HG03159 (cell line): Measurements from ENCODE around the gene SCT.

Experiments used
- ATAC-seq: cut with Tn5 transposase; IDR thresholded peaks from one replicate; pipeline ENCODE4 v1.9.1; 2021; ENCODE audit warnings: mild to moderate bottlenecking, moderate library complexity; ENCODE audit not compliant: unreplicated experiment

SCT gene

DNA sequence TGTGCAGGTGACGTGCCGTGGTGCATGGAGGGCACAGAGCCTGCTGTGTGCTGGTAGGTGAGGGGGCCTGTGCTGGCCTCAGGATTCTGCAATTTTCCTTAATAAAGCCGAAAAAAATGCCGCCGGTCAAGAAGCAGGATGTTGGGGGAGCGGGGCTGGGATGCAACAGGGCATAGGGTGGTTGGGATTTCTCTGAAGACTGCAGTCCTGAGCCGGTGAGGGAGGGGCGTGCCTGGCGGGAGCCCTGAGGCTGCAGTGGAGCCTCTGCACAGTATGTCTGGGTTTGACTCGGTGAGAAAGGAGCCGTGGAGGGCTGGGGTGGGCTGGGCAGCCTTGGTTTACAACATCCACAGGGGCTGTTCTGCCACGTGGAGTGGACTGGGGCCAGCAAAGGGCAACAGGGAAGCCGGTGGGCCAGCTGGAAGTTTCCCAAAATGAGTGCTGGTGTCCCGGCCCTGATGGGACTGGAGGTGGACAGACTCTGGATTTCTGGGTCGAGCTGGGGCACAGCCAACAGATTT is 3.6 kb downstream of the SCT start:
- no peak for ATAC-seq

GRCh38 chr11:621838-622237 is 5.1 kb downstream of the SCT start:
- ATAC-seq: no peak

- no peak for ATAC-seq
These were observed 5.8 kb downstream of the SCT start for GRCh38 chr11:620935-621814.

- no peak for ATAC-seq
These were observed 6.8 kb downstream of the SCT start for GRCh38 chr11:620201-620600.

GRCh38 chr11:619628-620050 is 7.3 kb downstream of the SCT start:
- no peak for ATAC-seq

DNA sequence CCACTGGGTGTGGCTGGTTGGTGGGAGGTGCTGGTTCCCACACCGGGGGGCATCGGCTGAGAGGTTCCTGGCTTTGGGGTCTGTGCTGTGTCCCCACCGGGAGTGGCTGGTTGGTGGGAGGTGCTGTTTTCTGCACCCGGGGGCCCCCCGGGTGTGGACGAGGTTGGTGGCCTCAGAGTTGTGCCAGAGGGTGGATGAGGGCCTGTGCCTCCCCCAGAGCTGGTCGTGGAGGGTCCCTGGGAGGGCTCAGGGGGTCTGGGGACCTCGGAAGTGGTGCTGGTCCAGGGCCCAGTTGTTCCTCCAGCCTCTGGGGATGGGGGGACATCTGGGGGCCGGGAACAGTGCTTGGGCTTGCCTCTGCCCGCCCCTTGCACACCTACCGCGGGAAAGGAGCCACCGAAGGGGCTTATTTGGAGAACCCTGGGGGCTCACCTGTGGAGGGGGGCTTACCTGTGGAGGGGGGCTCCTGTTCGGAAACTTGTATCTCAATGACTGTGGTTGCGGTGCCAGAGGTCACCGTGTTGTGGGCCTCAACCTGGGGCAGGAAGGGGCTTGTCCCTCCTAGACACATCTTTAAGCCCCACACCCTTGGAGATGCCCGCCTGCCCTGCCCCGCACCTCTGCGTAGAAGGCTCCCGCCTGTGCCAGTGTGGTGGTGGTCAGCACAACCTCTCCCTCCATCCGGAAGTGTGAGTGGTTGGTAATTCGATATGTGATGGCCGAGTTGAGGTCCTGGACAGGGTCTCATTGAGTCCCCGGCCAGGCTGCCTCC is 7.9 kb downstream of the SCT start:
- no peak for ATAC-seq

DNA sequence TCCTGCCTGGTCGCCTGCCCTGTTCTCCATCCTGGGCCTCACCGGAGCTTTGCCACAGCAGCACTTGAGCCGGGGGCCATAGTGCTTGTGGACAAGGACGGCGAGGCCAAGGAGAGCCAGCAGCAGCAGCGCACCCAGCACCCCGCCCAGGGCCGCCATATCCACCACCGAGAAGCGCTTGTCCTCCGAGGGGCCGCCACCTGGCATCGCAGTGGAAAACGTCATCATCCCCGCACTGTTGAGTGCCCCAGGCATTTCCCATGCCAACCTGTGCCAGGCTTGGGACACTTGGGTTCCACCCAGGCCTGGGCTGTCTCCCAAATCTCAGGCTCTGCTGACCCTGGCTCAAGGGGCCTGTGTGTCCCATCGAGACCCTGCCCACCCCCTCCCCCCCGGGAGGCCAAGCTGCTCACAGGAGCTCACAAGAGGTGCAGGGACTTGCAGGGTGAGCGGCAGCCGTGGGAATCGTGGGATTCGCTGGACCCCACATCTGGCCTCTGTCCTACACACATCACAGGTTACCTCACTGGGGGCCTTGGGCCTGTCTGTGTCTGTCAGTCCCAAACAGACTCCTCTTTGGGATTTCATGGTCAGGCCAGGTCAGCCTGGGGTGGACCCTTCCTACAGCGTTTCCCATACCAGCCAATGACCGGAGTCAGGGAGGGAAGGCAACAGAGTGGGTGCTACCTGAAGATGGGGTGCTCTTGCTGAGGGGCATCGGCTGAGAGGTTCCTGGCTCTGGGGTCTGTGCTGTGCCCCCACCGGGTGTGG is 8.9 kb downstream of the SCT start:
- no peak for ATAC-seq

- no peak for ATAC-seq
These were observed 9.6 kb downstream of the SCT start for GRCh38 chr11:617199-617911.

DNA sequence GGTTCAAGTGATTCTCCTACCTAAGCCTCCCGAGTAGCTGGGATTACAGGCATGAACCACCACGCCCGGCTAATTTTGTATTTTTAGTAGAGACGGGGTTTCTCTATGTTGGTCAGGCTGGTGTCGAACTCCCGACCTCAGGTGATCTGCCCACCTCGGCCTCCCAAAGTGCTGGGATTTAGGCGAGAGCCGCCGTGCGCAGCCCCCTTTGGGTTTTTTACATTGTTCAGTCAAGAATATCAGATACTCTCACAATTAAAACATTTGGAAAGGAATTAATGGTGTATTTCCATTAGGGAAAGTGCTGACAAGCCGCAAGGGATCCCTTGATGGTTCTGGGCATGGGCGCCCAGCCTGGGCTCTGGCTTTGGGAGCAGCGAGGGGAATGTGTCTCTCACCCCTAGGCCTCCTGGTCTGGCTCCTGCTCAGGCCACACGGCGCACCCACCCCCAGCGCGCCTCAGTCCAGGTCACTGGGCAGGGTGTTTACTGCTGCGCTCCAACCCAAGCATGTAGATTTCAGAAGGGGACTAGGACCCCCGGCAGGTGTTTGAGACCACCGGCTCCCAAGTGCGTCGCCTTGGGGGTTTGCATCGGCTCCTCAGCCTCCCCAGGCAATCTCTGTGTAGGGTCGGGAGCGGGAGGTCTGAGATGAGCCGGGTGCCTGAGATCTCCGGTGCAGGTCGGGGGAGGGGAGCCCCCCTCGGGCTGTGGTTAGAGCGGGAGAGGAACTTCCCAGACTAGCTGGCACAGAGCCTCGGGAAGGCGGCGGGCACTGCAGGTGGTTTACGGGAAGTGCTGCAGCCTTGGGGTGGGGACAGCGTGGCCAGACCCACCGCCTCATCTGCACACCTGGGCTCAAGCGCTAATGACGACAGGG is 10.4 kb downstream of the SCT start:
- no peak for ATAC-seq

DNA sequence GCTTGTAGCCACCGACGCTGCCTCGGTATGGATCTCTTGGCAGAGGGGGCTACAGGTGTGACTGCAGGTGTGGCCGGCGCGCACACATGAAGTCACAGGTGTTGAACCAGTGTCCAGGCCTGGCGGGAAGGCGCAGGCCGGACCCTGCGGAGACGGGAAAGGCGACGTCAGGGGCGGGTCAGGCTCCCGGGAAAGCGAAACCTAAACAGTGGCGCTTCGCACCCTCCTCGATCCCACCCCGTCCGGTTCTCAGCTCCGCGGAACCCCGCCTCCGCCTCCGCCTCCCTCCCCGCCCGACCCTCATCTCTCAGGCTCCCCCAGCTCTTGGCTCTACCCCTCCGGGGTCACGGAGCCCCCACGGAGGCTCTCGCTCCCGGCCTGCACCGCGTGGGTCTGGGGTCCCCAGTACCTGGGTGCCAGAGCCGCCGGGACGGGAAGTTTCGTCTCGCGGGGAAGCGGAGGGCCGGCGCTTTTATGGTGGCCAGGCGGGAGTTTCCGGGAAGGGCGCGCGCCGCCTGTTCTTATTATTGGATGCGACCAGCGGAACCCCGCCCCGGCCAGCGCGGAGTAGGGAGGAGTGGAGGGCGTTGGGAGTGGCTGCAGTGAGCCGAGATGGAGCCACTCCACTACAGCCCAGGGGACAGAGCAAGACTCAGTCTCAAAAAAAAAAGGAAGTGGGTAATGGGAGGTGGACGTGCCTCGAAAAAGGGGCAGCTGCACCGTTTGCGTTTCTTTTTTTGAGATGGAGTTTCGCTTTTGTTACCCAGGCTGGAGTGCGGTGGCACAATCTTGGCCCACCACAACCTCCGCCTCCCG is 11.3 kb downstream of the SCT start, which contains the start of gene IRF7:
Gene IRF7, minus strand, starts transcription at position 447 of the 816 bp plus-strand sequence. CDS start 586 bp downstream, outside the sequence.
- peak; percentile 80 for ATAC-seq

DNA sequence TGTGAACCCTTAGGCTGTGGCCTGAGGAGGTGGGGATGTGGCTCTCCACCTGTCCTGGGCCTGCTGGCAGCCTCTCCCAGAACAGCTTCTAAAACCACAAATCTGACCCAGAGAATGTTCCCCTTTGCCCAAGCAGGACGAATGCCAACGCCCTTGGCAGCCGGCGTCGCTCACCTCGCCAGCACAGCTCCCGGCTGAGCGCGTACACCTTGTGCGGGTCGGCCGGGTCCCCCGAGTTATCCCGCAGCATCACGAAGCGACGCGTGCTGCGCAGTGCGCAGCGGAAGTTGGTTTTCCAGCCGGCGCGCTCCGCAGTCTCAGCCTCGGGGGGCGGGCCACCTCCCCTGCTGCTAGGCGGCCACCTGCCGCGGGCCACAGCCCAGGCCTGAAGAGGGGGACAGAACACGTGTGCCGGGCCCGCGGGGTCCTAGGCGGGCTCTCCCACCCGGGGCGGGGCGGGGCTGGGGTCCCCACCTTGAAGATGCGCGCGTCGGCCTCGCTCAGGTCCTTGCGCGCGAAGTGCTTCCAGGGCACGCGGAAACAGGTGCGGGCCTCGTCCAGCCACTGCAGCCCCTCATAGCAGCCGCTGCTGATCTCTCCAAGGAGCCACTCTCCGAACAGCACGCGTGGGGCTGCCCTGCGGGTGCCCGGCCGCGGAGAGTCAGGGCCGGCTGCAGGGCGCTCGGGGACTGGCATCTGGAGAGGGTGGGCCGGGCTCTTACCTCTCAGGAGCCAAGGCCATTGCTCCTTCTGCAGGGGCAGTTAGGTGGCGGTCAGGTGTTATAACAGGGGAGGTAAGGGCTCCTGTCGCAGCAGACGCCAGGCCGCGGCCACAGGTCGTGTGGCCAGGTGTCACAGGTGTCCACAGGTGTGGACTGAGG is 12.1 kb downstream of the SCT start:
- no peak for ATAC-seq

DNA sequence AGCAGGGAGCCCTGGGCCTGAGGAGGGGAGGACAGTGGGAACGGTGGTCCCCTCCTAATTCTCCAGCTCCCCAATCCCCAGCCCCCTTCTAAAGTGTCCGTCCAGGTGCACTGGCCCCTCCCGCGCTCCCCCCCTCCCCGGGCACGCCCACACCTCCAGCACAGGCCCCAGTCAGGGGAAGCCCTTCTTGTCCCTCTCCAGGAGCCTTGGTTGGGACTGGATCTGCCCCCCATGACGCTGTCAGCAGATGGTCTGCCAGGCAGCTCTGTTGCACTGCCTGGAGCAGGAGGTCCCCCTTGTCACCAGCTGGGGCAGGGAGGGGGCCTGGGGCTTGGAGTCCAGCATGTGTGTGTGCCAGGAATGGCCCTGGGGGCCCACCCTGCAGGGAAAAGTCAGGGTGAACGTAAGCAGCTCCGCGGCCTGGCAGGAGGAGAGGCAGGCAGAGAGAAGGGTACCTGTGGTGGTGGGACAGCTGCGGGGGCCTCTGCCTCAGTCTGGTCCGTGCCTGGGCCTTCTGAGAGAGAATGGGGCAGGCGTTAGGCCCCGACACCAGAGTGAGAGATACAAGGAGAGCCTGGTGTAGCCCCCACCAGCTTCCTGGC is 12.9 kb downstream of the SCT start:
- no peak for ATAC-seq

DNA sequence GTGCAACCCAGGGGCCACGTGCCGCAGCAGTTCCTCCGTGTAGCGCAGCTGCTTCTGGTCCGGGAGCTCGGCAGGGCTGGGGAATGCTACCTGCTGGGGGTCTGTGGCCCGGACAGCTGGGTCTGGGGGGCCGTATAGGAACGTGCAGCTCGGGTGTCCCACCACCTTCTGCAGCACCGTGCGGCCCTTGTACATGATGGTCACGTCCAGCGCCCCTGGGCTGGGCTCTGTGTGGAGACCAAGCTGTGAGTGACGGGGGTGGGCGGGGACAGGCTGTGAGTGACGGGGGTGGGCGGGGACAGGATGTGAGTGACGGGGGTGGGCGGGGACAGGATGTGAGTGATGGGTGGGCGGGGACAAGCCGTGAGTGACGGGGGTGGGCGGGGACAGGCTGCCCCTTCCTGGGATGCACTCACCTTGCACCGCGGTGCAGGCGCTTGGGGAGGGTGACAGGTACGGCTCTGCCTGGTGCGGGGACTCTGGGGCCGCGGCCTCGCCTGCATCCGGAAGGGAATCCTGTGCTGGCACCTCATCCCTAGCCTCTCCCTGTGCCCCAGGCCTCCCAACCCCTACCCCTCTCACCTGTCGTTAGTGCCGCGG is 13.5 kb downstream of the SCT start:
- no peak for ATAC-seq

DNA sequence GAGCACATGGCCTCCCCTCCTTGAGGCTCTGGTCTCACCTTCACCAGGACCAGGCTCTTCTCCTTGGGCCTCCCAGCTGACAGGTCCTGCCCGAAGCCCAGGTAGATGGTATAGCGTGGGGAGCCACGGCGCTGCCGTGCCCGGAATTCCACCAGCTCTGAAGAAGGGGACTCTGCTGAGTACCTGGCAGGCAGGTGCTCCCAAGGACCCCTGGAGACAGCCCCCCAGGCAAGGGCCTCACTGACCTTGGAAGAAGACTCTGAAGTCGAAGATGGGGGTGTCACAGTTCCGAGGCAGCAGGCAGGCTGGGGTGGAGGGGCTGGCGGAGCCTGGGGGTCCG is 14.1 kb downstream of the SCT start:
- ATAC-seq: no peak

DNA sequence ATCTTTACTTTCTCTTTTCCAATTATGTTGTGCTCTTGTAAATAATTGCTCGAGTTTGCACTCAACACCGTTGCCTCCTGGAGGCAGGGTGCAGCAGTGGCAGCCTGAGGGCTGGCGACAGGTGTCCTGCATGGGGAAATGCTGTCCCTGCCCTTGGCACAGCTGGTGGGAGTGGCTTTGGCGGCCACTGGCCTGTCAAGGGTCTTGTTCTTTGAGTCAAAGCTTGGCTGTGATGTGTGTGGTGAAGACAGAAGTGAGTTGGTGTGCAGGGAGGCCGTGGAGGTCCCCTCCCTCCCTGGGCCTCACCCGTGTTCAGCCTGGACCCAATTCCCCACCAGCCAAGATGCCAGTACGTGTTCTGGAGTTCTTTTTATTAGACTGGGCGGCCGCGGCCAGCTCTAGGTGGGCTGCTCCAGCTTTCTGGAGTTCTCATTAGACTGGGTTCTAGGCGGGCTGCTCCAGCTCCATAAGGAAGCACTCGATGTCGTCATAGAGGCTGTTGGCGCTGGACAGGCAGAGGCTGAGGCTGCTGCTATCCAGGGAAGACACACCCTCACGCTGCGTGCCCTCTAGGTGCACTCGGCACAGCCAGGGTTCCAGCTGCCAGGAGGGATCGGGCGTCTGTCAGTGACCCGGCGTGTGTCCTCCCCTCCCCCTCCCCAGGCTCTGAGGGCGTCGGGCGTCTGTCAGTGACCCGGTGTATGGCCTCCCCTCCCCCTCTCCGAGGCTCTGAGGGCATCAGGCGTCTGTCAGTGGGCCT is 14.6 kb downstream of the SCT start:
- no peak for ATAC-seq
